ENCODE data around the gene IL1R1. TPM values are rescaled to one million over a fixed set of nuclear protein-coding genes. Genes with fewer than 3 reads are reported as not detected.

Gene IL1R1
- total RNA-seq, 1 donor from 2014 or later, result 79.6 TPM

DNA sequence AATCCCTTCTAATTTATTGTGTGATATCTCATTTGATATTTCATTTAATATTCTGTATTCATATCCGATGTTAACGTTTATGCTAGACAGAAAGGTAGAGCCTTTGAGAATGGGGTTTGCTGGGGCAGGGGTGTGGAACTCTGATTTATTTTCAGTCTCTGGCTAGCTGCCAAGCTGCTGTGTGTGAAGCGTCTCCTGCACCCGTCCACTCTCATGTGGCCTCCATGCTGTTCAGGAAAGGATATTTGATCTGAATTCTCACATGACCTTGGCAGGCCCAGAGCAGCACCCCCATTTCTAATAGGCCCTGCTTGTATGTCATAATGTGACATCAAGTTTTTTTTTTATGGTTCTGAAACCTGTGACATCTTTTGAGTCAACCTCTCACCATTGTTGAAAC is 1.6 kb downstream of the IL1R1 start:
- Histone ChIP-seq H3K4me3 (peak overlapping the region; percentile 65 to 81), H3K27ac (peak overlapping the region; percentile 94), H3K27me3 (no peaks in the 10 kb centered on the region), H3K9me3 (no peaks in the 10 kb centered on the region), H3K4me1 (peaks cover 51% of the 10 kb centered on the region), H3K36me3 (peaks cover 0 to 5% of the 10 kb centered on the region in 2 donors)
- no peak for DNase-seq (ENCODE audit: extremely low spot score in 2 of 2)
- TF ChIP-seq, protein P1, sequence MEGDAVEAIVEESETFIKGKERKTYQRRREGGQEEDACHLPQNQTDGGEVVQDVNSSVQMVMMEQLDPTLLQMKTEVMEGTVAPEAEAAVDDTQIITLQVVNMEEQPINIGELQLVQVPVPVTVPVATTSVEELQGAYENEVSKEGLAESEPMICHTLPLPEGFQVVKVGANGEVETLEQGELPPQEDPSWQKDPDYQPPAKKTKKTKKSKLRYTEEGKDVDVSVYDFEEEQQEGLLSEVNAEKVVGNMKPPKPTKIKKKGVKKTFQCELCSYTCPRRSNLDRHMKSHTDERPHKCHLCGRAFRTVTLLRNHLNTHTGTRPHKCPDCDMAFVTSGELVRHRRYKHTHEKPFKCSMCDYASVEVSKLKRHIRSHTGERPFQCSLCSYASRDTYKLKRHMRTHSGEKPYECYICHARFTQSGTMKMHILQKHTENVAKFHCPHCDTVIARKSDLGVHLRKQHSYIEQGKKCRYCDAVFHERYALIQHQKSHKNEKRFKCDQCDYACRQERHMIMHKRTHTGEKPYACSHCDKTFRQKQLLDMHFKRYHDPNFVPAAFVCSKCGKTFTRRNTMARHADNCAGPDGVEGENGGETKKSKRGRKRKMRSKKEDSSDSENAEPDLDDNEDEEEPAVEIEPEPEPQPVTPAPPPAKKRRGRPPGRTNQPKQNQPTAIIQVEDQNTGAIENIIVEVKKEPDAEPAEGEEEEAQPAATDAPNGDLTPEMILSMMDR (IDR thresholded peaks at IDR 0.05), result no peak
- TF ChIP-seq POLR2AphosphoS5 (IDR thresholded peaks at IDR 0.05; ENCODE audit: insufficient read depth in 1 of 2, low read depth in 1 of 2) (no peak), POLR2A (IDR thresholded peaks at IDR 0.05) (no peak)
- intact Hi-C loops (cut with DNase I), result loop anchor here (5.0 kb wide), 2 partner anchors 82 to 122 kb away; no protein-coding TSS in a partner anchor

DNA sequence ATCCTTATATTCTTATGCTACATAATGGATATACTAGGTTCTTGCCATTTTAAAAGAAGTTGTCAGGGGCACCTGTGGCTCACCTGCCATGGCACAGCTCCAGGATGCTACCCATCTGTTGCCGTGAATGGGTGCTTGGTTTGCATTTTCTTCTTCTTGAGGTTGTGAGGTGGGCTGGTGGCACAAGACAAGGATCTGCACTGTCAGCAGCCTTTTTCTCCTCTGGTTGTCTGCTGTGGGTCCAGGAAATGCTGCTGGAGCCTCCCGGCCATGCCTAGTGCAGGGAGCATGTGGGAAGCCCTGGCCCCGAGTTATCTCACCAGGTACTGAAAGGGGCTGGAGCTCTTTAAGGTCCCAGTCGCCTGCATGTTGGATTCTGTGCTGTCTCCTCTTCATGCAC is 2.6 kb downstream of the IL1R1 start:
- intact Hi-C loops (cut with DNase I), result no loop called here
- Histone ChIP-seq H3K27ac (peak overlapping the region; percentile 94), H3K4me1 (peaks cover 61% of the 10 kb centered on the region), H3K36me3 (peaks cover 0 to 5% of the 10 kb centered on the region in 2 donors), H3K27me3 (no peaks in the 10 kb centered on the region), H3K9me3 (no peaks in the 10 kb centered on the region), H3K4me3 (peak overlapping the region; percentile 32 to 65)
- no peak for DNase-seq (ENCODE audit: extremely low spot score in 2 of 2)
- TF ChIP-seq POLR2AphosphoS5 (IDR thresholded peaks at IDR 0.05; ENCODE audit: insufficient read depth in 1 of 2, low read depth in 1 of 2) (no peak), POLR2A (IDR thresholded peaks at IDR 0.05) (no peak)
- TF ChIP-seq, protein P1 (IDR thresholded peaks at IDR 0.05), result no peak

DNA sequence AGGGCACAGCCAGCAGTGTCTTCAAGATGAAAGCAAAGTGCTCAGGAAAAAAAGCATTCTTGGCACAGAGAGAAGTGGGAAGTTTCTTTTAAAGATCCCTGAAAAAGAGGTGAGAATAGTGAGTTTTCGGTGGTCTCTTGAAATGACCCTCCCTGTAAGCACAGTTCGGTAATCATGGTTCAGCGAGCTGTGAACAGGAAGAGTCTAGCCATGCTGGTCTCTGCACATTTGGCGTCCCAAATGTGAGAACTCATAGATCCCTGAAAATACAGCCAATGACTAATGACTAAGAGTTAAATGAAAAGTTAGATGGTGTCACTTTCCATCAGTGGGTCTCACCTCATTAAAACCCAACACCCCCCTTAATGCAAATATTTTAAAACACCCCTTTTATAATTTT is 3.4 kb downstream of the IL1R1 start:
- H3K27ac ChIP-seq, result peak overlapping the region; percentile 94
- TF ChIP-seq, protein P1 (IDR thresholded peaks at IDR 0.05), result no peak
- TF ChIP-seq POLR2AphosphoS5 (IDR thresholded peaks at IDR 0.05; ENCODE audit: insufficient read depth in 1 of 2, low read depth in 1 of 2), result no peak
- no peak for TF ChIP-seq POLR2A (IDR thresholded peaks at IDR 0.05)
- no peak for DNase-seq (ENCODE audit: extremely low spot score in 2 of 2)
- peaks cover 65% of the 10 kb centered on the region for H3K4me1 ChIP-seq
- intact Hi-C loops (cut with DNase I), result no loop called here
- H3K9me3 ChIP-seq, result no peaks in the 10 kb centered on the region
- peaks cover 0 to 5% of the 10 kb centered on the region in 2 donors for H3K36me3 ChIP-seq
- H3K4me3 ChIP-seq, result no peak overlapping the region
- H3K27me3 ChIP-seq, result no peaks in the 10 kb centered on the region

DNA sequence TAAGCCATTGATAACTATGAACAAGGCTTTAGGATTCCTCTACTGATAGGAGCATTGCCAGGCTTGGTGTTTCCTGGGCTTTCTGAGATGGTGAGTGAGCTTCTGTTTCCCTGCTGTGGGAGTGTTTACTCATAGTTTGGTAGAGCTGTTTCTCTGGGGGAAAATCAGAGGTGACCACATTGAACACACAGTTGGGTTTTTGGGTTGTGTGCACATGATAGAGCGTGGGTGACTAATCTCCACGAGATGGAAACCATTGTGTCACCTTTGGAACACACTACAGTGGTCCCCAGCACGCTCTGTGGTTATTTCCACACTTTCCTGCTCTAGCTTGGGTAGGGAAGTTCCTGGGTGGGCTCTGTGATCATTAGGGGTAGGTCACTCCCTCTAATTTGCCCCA is 5.4 kb downstream of the IL1R1 start:
- Histone ChIP-seq H3K27ac (peak overlapping the region; percentile 94), H3K4me3 (no peak overlapping the region), H3K36me3 (peaks cover 0 to 5% of the 10 kb centered on the region in 2 donors), H3K4me1 (peaks cover 74% of the 10 kb centered on the region), H3K27me3 (no peaks in the 10 kb centered on the region), H3K9me3 (no peaks in the 10 kb centered on the region)
- TF ChIP-seq POLR2A (IDR thresholded peaks at IDR 0.05), result no peak
- intact Hi-C loops (cut with DNase I), result no loop called here
- DNase-seq (ENCODE audit: extremely low spot score in 2 of 2), result no peak

DNA sequence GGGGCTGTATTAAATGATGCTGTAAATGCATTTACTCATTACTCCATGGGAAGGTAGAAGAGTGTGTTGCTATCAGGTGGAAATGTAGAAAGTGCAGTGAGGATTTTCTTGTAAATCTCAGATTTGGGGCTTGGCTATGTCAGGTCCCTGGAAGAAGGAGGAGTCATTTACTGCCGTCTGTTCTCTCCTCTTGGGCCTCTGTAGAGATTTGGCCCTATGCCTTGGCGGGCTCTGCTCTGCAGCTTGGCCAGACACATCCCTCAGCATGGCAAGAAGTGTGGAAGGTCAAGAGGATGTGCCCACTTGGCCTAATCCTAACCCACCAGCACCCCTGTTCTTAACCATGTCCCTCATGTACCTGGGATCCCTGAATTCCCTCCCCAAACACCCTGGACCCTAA is 6.7 kb downstream of the IL1R1 start:
- intact Hi-C loops (cut with DNase I), result no loop called here
- peak overlapping the region; percentile 68 for H3K27ac ChIP-seq
- H3K27me3 ChIP-seq, result no peaks in the 10 kb centered on the region
- peaks cover 0 to 13% of the 10 kb centered on the region in 2 donors for H3K36me3 ChIP-seq
- no peak for DNase-seq (ENCODE audit: extremely low spot score in 2 of 2)
- TF ChIP-seq POLR2AphosphoS5 (IDR thresholded peaks at IDR 0.05; ENCODE audit: insufficient read depth in 1 of 2, low read depth in 1 of 2), result no peak
- TF ChIP-seq, protein P1 (IDR thresholded peaks at IDR 0.05), result no peak
- no peak for TF ChIP-seq POLR2A (IDR thresholded peaks at IDR 0.05)
- no peak overlapping the region for H3K4me3 ChIP-seq
- no peaks in the 10 kb centered on the region for H3K9me3 ChIP-seq
- H3K4me1 ChIP-seq, result peaks cover 81% of the 10 kb centered on the region
